GM12892 (cell line): ENCODE results near the gene STK32B.

Experiments
- DNase-seq: peaks from one replicate; pipeline ENCODE4 v3.0.0; 2011; ENCODE audit not compliant: insufficient read length
- FAIRE-seq: peaks from 2 replicates; lab custom pipeline; 2011; peaks lifted over from hg19 to GRCh38; lab: Jason Lieb, UNC
- POLR2A ChIP-seq: IDR thresholded peaks from 2 replicates; pipeline ENCODE4 v1.6.1; 2011; ENCODE audit warnings: low read depth, low read length, control low read depth
- POLR2AphosphoS5 ChIP-seq: IDR thresholded peaks from 2 replicates; pipeline ENCODE4 v1.6.1; 2011; ENCODE audit warnings: low read depth, low read length, control low read depth
- TAF1 ChIP-seq: IDR thresholded peaks from 2 replicates; pipeline ENCODE4 v1.6.1; 2011; ENCODE audit warnings: low read depth, mild to moderate bottlenecking, control low read depth, low read length, borderline replicate concordance

Gene STK32B

GRCh38 chr4:5462896-5463295, 411.6 kb downstream of the STK32B start:
- no peak for DNase-seq
- no peak for FAIRE-seq
- TF ChIP-seq POLR2AphosphoS5, result no peak
- no peak for TF ChIP-seq POLR2A
- TF ChIP-seq TAF1, result no peak

- TF ChIP-seq POLR2A, result no peak
- TF ChIP-seq POLR2AphosphoS5, result no peak
- TF ChIP-seq TAF1, result no peak
- FAIRE-seq (no peak), DNase-seq (no peak)
Measured at GRCh38 chr4:5463361-5463760, 412.1 kb downstream of the STK32B start.

- TF ChIP-seq POLR2AphosphoS5 (no peak), POLR2A (no peak), TAF1 (no peak)
- DNase-seq, result no peak
- FAIRE-seq, result no peak
Measured at GRCh38 chr4:5463936-5464650, 412.8 kb downstream of the STK32B start.

- no peak for DNase-seq
- TF ChIP-seq POLR2A, result no peak
- TF ChIP-seq TAF1, result no peak
- TF ChIP-seq POLR2AphosphoS5, result no peak
- no peak for FAIRE-seq
Measured at GRCh38 chr4:5465529-5465928, 414.2 kb downstream of the STK32B start.

GRCh38 chr4:5465956-5466355, 414.7 kb downstream of the STK32B start:
- TF ChIP-seq POLR2A, result no peak
- TF ChIP-seq POLR2AphosphoS5, result no peak
- no peak for TF ChIP-seq TAF1
- FAIRE-seq (no peak), DNase-seq (no peak)

- no peak for DNase-seq
- FAIRE-seq, result no peak
- no peak for TF ChIP-seq POLR2AphosphoS5
- TF ChIP-seq TAF1, result no peak
- no peak for TF ChIP-seq POLR2A
Measured at GRCh38 chr4:5467111-5467510, 415.8 kb downstream of the STK32B start.

- FAIRE-seq (no peak), DNase-seq (no peak)
- TF ChIP-seq POLR2AphosphoS5, result no peak
- no peak for TF ChIP-seq TAF1
- TF ChIP-seq POLR2A, result no peak
Measured at GRCh38 chr4:5469151-5469775, 418.0 kb downstream of the STK32B start.

GRCh38 chr4:5469861-5470260, 418.6 kb downstream of the STK32B start:
- TF ChIP-seq TAF1 (no peak), POLR2AphosphoS5 (no peak), POLR2A (no peak)
- FAIRE-seq (no peak), DNase-seq (no peak)

GRCh38 chr4:5470318-5471198, 419.3 kb downstream of the STK32B start:
- no peak for FAIRE-seq

GRCh38 chr4:5471206-5471605, 419.9 kb downstream of the STK32B start:
- FAIRE-seq (no peak), DNase-seq (no peak)
- TF ChIP-seq POLR2AphosphoS5 (no peak), TAF1 (no peak), POLR2A (no peak)

More at GRCh38 chr4:5470318-5471198, 419.3 kb downstream of the STK32B start:
- no peak for DNase-seq
- TF ChIP-seq POLR2AphosphoS5 (no peak), POLR2A (no peak), TAF1 (no peak)

GRCh38 chr4:5471691-5472090, 420.4 kb downstream of the STK32B start:
- DNase-seq (no peak), FAIRE-seq (no peak)
- TF ChIP-seq POLR2AphosphoS5, result no peak
- no peak for TF ChIP-seq TAF1
- TF ChIP-seq POLR2A, result no peak
